Measurements from ENCODE around the gene GIMAP4. TPM values are rescaled to one million over a fixed set of nuclear protein-coding genes. Genes with fewer than 3 reads are reported as not detected.
"Not testable (repeated sequence)": the region's sequence is repeated elsewhere in the genome, so short reads cannot be mapped to it uniquely, and the experiment has no call there.

Gene GIMAP4
- total RNA-seq, 1 experiment from 2014 or later: not detected

DNA sequence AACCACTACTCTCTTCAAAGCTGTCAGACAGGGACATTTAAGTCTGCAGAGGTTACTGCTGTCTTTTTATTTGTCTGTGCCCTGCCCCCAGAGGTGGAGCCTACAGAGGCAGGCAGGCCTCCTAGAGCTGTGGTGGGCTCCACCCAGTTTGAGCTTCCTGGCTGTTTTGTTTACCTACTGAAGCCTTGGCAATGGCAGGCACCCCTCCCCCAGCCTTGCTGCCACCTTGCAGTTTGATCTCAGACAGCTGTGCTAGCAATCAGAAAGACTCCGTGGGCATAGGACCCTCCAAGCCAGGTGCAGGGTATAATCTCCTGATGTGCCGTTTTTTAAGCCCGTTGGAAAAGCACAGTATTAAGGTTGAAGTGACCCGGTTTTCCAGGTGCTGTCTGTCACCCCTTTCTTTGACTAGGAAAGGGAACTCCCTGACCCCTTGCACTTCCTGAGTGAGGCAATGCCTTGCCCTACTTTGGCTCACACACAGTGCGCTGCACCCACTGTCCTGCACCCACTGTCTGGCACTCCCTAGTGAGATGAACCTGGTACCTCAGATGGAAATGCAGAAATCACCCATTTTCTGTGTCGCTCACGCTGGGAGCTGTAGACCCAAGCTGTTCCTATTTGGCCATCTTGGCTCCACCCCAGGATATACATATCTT is 12.9 kb downstream of the GIMAP4 start:
- DNase-seq (ENCODE audit: extremely low read depth, low read depth): not testable (repeated sequence)

DNA sequence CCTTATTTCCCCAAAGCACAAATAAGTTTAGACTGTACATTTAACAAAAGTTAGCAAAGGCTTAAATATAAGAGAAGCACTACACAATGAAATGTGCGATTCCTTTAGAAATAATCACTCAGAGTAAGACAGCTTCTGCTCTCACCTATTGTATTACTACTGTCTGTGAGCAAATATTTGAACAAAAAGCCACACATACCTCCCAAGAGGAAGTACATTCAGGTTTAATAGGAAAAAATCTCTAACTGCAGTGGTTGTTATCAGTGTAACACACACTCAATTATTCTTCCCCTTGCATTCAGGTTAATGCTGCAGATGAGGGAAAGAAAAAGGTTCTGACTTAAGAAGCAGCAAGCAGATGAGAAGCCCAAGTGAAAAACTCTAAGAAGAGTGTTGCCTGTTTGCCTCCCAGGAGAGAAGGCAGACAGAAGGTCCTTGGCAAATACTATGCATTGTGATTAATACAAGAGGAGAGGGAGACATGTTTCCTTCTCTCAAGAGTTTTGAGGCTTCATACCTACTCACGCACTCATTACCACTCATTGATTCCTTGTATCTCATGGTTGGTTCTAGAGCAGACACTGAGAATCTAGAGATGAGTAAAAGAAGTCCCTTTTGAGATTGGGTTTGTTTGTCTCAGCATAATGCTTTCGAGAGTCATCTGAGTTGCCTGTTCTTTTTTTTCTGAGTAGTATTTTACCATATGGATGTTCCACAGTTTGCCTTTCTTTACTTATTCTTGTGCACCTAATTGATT is 13.6 kb downstream of the GIMAP4 start:
- no peak for DNase-seq (ENCODE audit: extremely low read depth, low read depth)

DNA sequence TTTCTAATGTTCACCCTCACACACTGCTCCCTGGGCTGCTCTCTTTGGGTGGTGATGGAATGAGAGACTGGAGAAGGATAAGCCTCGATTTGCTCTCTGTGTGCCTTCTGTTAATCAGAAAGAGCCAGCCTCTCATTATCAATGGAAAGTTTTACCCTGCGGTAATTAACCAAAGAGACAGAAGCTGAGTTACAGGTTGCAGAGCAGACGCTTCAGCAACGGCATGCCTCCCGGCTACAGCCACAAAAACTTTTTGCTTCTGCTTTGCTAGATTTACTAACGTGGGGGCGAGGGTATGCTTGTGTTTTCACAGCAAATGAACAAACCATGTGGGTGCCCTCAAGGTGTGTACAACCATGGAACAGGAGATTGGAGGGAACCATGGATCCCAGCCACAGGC is 18.0 kb downstream of the GIMAP4 start:
- no peak for DNase-seq (ENCODE audit: extremely low read depth, low read depth)

DNA sequence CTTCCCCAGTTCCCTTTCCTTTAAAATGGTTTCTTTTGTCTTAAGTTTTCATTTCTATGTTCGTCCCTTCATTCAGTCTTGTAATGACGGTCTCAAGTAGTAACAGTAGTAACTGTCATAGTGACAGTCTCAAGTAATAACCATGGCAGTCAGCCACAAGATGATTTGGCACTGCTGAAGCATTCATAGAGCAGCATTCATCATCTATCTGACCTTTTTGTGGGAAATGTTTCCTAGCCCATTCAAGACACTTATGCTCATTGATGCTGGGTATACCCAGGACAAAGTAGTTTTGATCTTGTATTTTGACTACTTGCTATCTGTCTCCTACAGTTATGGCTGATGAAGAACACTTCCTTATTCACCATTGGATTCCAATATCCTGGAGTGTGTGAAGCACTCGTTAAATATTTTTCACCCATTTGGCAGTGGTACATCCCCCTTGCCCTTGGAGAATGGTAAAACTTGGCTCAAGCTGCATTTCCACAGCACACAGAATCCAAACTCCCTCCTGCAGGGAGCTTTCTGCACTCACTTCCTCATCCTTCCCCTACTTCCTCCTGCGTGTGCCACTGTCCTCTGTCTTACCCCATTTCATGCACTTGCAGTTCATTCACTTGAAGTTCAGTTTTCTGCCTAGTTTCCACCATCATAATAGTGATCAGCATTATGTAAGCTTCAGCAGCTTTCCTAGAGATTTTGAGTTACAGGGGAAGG is 19.0 kb downstream of the GIMAP4 start:
- DNase-seq (ENCODE audit: extremely low read depth, low read depth): no peak

DNA sequence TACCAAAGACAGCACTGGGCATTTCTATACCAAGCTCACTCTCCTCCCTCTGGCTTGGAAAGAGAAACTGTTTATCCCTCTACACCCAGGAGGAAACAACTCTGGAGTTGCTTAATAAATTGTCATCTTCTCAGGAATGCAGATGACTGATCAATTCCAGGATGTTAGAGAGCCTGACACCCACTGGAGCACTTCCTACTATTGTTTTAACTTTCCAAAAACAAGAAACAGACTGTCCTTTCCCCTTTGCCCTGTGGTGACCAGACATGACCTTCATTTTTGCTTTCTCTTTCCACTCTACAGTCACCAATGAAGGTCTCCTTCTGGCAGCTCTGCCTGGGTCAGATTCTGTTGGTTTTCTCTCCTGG is 19.6 kb downstream of the GIMAP4 start:
- no peak for DNase-seq (ENCODE audit: extremely low read depth, low read depth)

DNA sequence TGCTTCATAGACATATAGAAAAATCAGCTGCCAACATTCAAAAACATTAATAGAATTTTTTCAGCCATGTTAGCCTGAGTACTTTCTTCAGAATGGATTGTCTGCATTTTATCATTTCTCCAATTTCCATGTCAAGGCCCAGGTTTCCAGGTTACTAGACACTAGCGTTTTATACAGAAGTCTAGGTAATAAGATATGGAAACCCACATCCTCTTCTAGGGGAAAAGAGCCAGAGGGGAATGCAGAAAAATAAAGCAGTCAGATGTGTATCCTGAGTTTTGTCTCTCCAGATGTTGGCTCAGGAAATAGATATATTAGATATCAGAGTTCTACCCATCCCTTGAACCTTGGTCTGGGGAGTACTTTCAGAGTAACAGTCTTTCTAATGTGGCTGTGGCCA is 20.4 kb downstream of the GIMAP4 start:
- DNase-seq (ENCODE audit: extremely low read depth, low read depth): no peak

DNA sequence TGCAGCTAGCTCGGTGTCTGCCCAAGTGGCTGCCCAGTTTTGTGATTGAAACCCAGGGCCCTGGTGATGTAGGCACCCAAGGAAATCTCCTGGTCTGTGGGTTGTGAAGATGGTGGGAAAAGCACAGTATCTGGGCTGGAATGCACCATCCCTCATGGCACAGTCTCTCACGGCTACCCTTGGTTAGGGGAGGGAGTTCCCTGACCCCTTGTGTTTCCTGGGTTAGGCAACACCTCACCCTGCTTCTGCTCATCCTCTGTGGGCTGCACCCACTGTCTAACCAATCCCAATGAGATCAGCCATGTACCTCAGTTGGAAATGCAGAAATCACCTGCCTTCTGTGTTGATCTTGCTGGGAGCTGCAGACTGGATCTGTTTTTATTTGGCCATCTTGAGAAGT is 27.6 kb downstream of the GIMAP4 start:
- DNase-seq (ENCODE audit: extremely low read depth, low read depth): no peak

DNA sequence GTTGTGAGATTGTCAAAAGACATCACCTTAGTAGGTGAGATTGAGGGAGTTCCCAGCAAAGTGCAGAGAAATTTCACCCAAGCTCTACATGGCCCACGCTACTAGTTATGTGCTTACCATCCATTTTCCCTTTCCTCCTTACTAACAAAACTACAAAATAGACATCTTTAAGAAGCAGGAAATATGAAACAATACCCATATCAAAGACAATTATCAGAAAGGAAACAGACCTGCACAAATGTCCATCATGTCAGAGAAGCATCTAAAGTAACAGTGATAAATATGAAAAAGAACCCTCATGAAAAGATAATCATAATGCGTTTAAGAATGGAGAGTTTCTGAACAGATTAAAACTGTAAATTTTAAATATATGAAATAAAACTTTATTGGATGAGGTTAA is 28.2 kb downstream of the GIMAP4 start:
- no peak for DNase-seq (ENCODE audit: extremely low read depth, low read depth)

DNA sequence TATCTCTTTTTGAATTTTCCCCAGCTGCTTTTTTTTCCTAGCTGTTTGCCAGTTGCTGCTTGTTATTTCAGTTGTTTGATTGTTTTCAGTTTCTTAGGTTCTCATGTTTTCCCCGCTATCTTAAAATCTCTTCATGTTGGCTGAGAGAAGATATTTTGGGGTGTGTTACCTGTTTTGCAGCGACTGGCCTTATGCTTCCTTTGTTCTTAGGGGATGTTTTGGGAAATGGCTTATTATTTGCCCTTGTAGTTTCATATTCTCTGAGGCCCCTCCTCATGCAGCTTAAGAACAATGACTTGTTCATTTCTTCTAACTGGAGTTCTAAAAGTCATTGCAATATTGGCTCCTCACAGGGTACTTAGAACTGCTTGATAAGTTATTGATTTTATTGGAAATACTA is 36.4 kb downstream of the GIMAP4 start:
- DNase-seq (ENCODE audit: extremely low read depth, low read depth): not testable (repeated sequence)

DNA sequence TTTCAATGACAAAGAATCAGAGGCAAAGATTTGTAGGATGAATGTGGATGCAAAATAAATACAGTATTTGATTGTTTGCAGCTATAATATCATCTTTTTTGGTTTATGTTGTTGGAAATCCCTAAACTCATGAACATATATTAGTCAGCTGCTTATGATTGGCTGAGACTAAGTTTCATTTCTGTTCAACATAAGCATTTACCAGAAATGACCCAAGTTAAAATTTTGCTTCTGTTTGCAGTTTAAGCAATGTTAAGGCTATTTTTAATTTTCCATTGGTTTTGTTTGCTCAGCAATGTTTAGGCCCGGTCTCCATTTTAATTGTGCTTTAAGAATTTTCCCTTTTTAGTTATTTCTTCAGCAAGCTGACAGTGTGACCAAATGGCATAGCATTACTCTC is 43.0 kb downstream of the GIMAP4 start:
- DNase-seq (ENCODE audit: extremely low read depth, low read depth): no peak

DNA sequence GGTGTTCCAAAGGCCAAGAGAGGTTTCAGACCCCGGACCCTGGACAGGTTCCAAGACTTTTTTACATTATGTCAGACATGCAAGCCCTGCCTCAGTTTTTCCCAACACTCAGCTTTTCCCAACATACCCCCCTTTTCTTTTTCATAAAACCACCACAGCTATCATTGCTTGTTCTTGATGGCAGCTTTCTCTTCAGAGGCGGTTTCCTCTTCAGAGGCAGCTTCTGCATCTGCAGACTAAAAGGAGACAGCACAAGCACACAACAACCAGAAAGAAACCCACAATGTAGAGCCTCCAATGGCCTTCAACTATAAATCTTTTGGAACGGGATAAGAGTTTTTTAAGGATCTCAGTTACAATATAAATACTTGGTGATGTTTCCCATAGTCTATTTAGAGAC is 45.7 kb downstream of the GIMAP4 start:
- no peak for DNase-seq (ENCODE audit: extremely low read depth, low read depth)

DNA sequence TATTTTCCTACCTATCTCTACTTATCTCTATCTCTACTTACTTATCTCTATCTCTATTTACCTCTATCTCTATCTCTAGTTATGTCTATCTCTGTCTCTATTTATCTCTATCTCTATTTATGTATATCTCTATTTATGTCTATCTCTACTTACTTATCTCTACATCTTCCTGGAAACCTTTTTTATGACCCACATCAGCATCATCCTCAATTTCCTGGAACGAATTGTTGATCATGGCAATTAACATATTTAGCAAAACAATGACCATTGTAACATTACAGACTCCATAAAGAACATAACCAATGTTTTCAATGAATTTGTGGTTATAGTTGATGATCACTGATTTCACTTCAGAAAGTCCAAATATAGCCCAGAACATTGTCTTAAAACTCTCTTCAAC is 46.7 kb downstream of the GIMAP4 start:
- no peak for DNase-seq (ENCODE audit: extremely low read depth, low read depth)

DNA sequence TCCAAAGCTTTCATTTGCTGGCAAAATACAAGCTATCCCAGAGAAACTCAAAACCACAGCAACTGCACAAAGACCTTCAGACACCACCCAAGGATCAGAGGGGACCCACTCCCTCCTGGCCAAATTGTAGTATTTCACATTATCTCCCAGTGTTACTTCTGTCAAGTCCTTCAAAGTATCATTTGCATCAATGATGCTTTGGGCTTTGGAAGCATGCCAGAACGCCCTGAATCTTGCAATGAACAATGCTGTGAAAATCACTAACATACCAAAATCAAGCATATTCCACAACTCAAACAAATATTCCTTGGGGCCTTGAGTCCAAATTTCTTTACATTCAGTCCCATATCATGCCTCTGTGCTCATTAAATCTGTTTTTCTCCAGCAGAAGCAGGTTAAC is 47.2 kb downstream of the GIMAP4 start:
- DNase-seq (ENCODE audit: extremely low read depth, low read depth): not testable (repeated sequence)

DNA sequence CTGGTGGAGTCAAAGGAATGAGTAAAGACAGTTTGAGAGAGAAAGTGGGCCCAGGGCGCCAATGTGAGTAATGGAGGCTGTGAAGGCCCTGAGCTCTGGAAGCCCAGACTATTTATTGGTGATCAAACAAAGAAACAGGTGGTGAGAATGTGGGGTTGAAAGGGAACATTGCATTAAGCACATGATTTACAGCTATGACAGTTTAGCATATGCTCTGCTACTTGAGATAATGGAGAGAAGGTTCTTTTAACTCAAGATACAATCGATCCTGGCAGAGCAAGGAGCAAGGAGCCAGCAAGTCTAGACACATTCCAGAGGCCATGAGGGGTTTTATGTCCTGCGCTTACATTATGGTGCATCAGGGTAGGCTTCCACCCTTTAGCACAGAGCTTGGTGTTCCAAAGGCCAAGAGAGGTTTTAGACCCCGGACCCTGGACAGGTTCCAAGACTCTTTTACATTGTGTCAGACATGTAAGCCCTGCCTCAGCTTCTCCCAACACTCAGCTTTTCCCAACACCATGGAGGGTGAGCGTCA is 48.1 kb downstream of the GIMAP4 start:
- DNase-seq (ENCODE audit: extremely low read depth, low read depth): not testable (repeated sequence)

DNA sequence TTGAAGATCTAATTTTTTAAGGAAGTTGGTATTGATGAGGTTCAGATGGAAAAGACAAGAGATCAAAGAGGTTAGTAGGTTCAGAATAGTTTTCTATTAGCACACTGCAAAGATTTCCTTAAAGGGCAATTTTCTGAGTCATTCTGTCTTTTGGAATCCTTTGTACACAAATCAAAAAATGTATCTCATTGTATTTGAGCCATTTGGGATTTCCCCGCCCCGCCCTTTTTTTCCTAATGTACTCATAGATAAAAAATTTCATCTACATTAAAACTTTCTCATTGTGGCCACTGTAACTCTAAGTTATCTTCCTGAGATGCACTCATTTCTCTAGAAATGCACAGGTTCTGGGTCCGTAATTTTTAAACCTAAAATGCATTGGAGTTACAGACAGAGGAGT is 52.9 kb downstream of the GIMAP4 start:
- no peak for DNase-seq (ENCODE audit: extremely low read depth, low read depth)

DNA sequence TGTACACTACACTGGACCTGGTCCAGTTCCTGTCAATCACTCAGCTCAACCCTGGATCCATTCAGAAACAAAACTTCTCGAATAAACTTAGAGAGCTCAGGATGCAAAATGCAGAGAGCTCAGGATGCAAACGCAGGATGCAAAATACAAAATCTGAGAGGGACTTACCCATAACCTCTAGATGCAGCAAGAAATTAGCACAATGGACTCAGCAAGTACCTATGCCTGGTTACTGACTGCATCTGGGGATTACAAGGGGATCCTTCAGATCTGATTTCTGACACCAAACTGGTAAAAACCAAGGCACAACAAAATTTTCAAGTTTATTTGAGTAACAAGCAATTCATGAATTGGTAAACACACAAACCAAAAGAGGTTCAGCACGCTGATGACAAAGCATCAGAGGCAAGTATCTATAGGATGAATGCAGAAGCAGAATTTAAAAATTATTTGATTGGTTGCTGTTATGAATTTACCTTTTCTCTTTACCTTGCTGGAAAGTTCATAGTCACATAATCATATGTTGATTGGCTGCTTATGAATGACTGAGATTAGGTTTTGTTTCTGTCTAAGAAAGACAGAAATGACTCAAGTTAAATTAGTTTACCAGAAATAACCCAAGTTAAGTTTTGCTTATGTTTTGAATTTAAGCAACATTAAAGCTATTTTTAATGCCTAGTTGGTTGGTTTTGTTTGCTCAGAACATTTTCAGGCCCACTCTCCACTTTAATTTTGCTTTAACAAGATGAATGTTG is 53.6 kb downstream of the GIMAP4 start:
- DNase-seq (ENCODE audit: extremely low read depth, low read depth): no peak

DNA sequence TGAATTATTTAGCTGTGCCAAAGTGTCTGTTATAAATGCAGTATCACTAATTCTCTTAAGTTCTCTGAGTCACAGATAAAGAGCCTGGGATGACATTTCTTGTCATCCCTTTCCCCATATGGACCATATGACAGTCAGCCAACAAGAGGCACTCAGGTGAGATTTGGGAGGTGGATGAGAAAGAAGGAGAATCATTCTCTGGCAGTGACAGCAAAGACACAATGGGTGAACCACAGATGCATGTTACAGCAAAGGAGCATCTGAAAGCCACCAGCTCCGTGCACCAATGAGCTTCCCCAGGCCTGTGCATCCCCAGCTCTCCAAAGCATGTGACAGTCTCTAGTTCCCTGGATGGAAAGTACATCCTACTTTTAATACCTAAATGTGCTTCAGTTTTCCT is 54.2 kb downstream of the GIMAP4 start:
- DNase-seq (ENCODE audit: extremely low read depth, low read depth): no peak
